Mesenchymal stem cell (in vitro differentiated cells and primary cell): ENCODE results near the gene AFF4.

Experiments used
- DNase-seq: peaks from one replicate; pipeline ENCODE4 v3.0.0-alpha.2; 2013
- H2AFZ ChIP-seq: one replicate; pipeline ENCODE4 v1.6.1; 2013; ENCODE audit warnings: low read depth, mild to moderate bottlenecking, control low read depth, inconsistent platforms, low read length, moderate library complexity
- H2AK5ac ChIP-seq: 2 replicates; pipeline ENCODE4 v1.6.1; 2013; ENCODE audit warnings: low read length, moderate library complexity, mild to moderate bottlenecking, inconsistent platforms; ENCODE audit not compliant: severe bottlenecking
- H2BK120ac ChIP-seq: one replicate; pipeline ENCODE4 v1.6.1; 2013; ENCODE audit warnings: low read depth, mild to moderate bottlenecking, inconsistent platforms, low read length, moderate library complexity
- H2BK12ac ChIP-seq, 2 experiments: one replicate each; pipeline ENCODE4 v1.6.1; 2013; ENCODE audit warnings: inconsistent platforms in 2 of 2, low read length in 2 of 2, mild to moderate bottlenecking in 2 of 2, moderate library complexity in 2 of 2, control low read depth in 1 of 2
- H2BK15ac ChIP-seq: one replicate; pipeline ENCODE4 v1.6.1; 2013; ENCODE audit warnings: mild to moderate bottlenecking, low read depth, inconsistent platforms; ENCODE audit not compliant: poor library complexity, severe bottlenecking
- H2BK5ac ChIP-seq: 2 replicates; pipeline ENCODE4 v1.6.1; 2013; ENCODE audit warnings: low read depth, mild to moderate bottlenecking, low read length, control low read depth, inconsistent platforms; ENCODE audit not compliant: poor library complexity, severe bottlenecking
- H3K14ac ChIP-seq, 2 experiments: one replicate each; pipeline ENCODE4 v1.6.1; 2013; ENCODE audit warnings: inconsistent platforms in 2 of 2, low read length in 2 of 2, control low read depth in 1 of 2, mild to moderate bottlenecking in 1 of 2, moderate library complexity in 1 of 2
- H3K18ac ChIP-seq, 2 experiments: one replicate each; pipeline ENCODE4 v1.6.1; 2013; ENCODE audit warnings: inconsistent platforms in 2 of 2, low read length in 2 of 2, control low read depth in 1 of 2, low read depth in 1 of 2, mild to moderate bottlenecking in 1 of 2
- H3K23ac ChIP-seq, 2 experiments: one replicate each; pipeline ENCODE4 v1.6.1; 2013; ENCODE audit warnings: inconsistent platforms in 2 of 2, low read length in 2 of 2, mild to moderate bottlenecking in 2 of 2, moderate library complexity in 2 of 2, control low read depth in 1 of 2
- H3K27ac ChIP-seq: 2 replicates; pipeline ENCODE4 v1.5.1; 2013; ENCODE audit warnings: mild to moderate bottlenecking, moderate library complexity, low read length, control low read depth, inconsistent platforms; ENCODE audit not compliant: poor library complexity, severe bottlenecking
- H3K27me3 ChIP-seq, 2 experiments: 2 replicates each; pipeline versions ENCODE4 v1.6.1 to v1.7.0; 2013; ENCODE audit warnings: low read length in 2 of 2, mild to moderate bottlenecking in 2 of 2, moderate library complexity in 2 of 2, control low read depth in 1 of 2, inconsistent platforms in 1 of 2; ENCODE audit not compliant: control insufficient read depth in 1 of 2, insufficient read depth in 1 of 2
- H3K36me3 ChIP-seq, 2 experiments: 2 replicates each; pipeline versions ENCODE4 v1.6.1 to v1.7.0; 2013; ENCODE audit warnings: low read length in 2 of 2, control low read depth in 1 of 2, inconsistent platforms in 1 of 2, low read depth in 1 of 2, mild to moderate bottlenecking in 1 of 2; ENCODE audit not compliant: insufficient read depth in 2 of 2, control insufficient read depth in 1 of 2
- H3K4ac ChIP-seq, 2 experiments: one replicate each; pipeline ENCODE4 v1.6.1; 2013; ENCODE audit warnings: inconsistent platforms in 2 of 2, low read length in 2 of 2, mild to moderate bottlenecking in 2 of 2, moderate library complexity in 2 of 2, control low read depth in 1 of 2, low read depth in 1 of 2
- H3K4me1 ChIP-seq: 2 replicates; pipeline ENCODE4 v1.6.1; 2013; ENCODE audit warnings: low read depth, low read length, control low read depth; ENCODE audit not compliant: control insufficient read depth, insufficient read depth
- H3K4me2 ChIP-seq: 2 replicates; pipeline ENCODE4 v1.6.1; 2013; ENCODE audit warnings: low read length, mild to moderate bottlenecking, inconsistent platforms; ENCODE audit not compliant: poor library complexity, severe bottlenecking
- H3K4me3 ChIP-seq, 2 experiments: 2 replicates each; pipeline versions ENCODE4 v1.5.1 to v1.7.0; 2013; ENCODE audit warnings: low read length in 2 of 2, mild to moderate bottlenecking in 2 of 2, control low read depth in 1 of 2, low read depth in 1 of 2; ENCODE audit not compliant: insufficient read depth in 1 of 2
- H3K79me1 ChIP-seq: replicated peaks from 2 replicates; pipeline ENCODE4 v1.6.1; 2013; ENCODE audit warnings: mild to moderate bottlenecking, control low read depth, low read length, inconsistent platforms; ENCODE audit not compliant: poor library complexity, severe bottlenecking
- H3K9ac ChIP-seq: 2 replicates; pipeline ENCODE4 v1.7.0; 2013; ENCODE audit warnings: mild to moderate bottlenecking, low read length, moderate library complexity
- H3K9me3 ChIP-seq: 2 replicates; pipeline ENCODE4 v1.7.0; 2013; ENCODE audit warnings: mild to moderate bottlenecking, low read length; ENCODE audit not compliant: control insufficient read depth
- H4K8ac ChIP-seq: one replicate; pipeline ENCODE4 v1.6.1; 2013; ENCODE audit warnings: inconsistent platforms, mild to moderate bottlenecking, low read length, moderate library complexity
- H4K91ac ChIP-seq: one replicate; pipeline ENCODE4 v1.6.1; 2013; ENCODE audit warnings: mild to moderate bottlenecking, low read length, inconsistent platforms
- WGBS: methylation state at CpG from one replicate; pipeline ENCODE4 v1.1.7; 2013; ENCODE audit warnings: mixed read lengths; 5-methylcytosine and 5-hydroxymethylcytosine counted together

The AFF4 gene

GRCh38 chr5:132848270-132848669 is 115.2 kb downstream of the AFF4 start:
- 94% methylated on average over 7 of the region's 8 CpGs for WGBS
- Histone ChIP-seq H3K9ac (no peak overlapping the region), H3K4me3 (no peak overlapping the region), H3K4me2 (no peak overlapping the region), H2BK120ac (no peak overlapping the region), H3K18ac (no peak overlapping the region), H3K14ac (no peak overlapping the region), H2BK5ac (no peak overlapping the region), H4K8ac (no peak overlapping the region), H3K4ac (no peak overlapping the region), H4K91ac (no peak overlapping the region), H2AK5ac (no peak overlapping the region), H3K23ac (no peak overlapping the region), H3K9me3 (no peaks in the 10 kb centered on the region), H3K79me1 (no peaks in the 10 kb centered on the region), H3K27me3 (no peaks in the 10 kb centered on the region), H3K4me1 (no peaks in the 10 kb centered on the region), H2BK12ac (no peak overlapping the region), H3K27ac (no peak overlapping the region), H2BK15ac (no peak overlapping the region), H2AFZ (no peak overlapping the region), H3K36me3 (no peaks in the 10 kb centered on the region)
- DNase-seq, result no peak

- Histone ChIP-seq H3K9ac (no peak overlapping the region), H3K4me1 (peaks cover 1% of the 10 kb centered on the region), H2BK120ac (no peak overlapping the region), H3K36me3 (no peaks in the 10 kb centered on the region), H4K91ac (no peak overlapping the region), H2AK5ac (no peak overlapping the region), H3K27ac (no peak overlapping the region), H2BK12ac (no peak overlapping the region), H2BK15ac (no peak overlapping the region), H3K79me1 (no peaks in the 10 kb centered on the region), H3K14ac (no peak overlapping the region), H3K4me2 (no peak overlapping the region), H3K4ac (no peak overlapping the region), H3K18ac (no peak overlapping the region), H3K9me3 (no peaks in the 10 kb centered on the region), H4K8ac (no peak overlapping the region), H2AFZ (no peak overlapping the region), H3K23ac (no peak overlapping the region), H3K4me3 (no peak overlapping the region), H3K27me3 (no peaks in the 10 kb centered on the region), H2BK5ac (no peak overlapping the region)
- peak; percentile 71 for DNase-seq
- WGBS, result 82% methylated on average over 4 of the region's 4 CpGs
These were observed 122.1 kb downstream of the AFF4 start for GRCh38 chr5:132841305-132841704.

- no peak overlapping the region for H2AFZ ChIP-seq
- H3K23ac ChIP-seq, result no peak overlapping the region
- no peaks in the 10 kb centered on the region for H3K36me3 ChIP-seq
- H3K4me3 ChIP-seq, result no peak overlapping the region
- peak overlapping the region in 1 of 2 experiments; percentile 58 for H3K18ac ChIP-seq
- H3K4me1 ChIP-seq, result peaks cover 1% of the 10 kb centered on the region
- H3K14ac ChIP-seq, result no peak overlapping the region
- no peak overlapping the region for H4K8ac ChIP-seq
- H3K79me1 ChIP-seq, result no peaks in the 10 kb centered on the region
- H3K27me3 ChIP-seq, result no peaks in the 10 kb centered on the region
- H3K4me2 ChIP-seq, result no peak overlapping the region
- no peak overlapping the region for H2BK120ac ChIP-seq
- H4K91ac ChIP-seq, result no peak overlapping the region
- H3K9me3 ChIP-seq, result no peaks in the 10 kb centered on the region
- H2AK5ac ChIP-seq, result no peak overlapping the region
- no peak for DNase-seq
- H3K4ac ChIP-seq, result no peak overlapping the region
- no peak overlapping the region for H2BK5ac ChIP-seq
- H2BK12ac ChIP-seq, result peak overlapping the region in 1 of 2 experiments; percentile 15
- 83% methylated on average over 1 of the region's 1 CpG for WGBS
- H2BK15ac ChIP-seq, result no peak overlapping the region
- H3K27ac ChIP-seq, result no peak overlapping the region
- no peak overlapping the region for H3K9ac ChIP-seq
These were observed 122.5 kb downstream of the AFF4 start for GRCh38 chr5:132840896-132841295.

GRCh38 chr5:132840313-132840712 is 123.1 kb downstream of the AFF4 start:
- no peak for DNase-seq
- no peaks in the 10 kb centered on the region for H3K36me3 ChIP-seq
- H3K79me1 ChIP-seq, result no peaks in the 10 kb centered on the region
- H3K23ac ChIP-seq, result no peak overlapping the region
- no peak overlapping the region for H2BK15ac ChIP-seq
- no peak overlapping the region for H2AFZ ChIP-seq
- H3K4me3 ChIP-seq, result no peak overlapping the region
- peaks cover 1% of the 10 kb centered on the region for H3K4me1 ChIP-seq
- no peak overlapping the region for H4K91ac ChIP-seq
- 83% methylated on average over 3 of the region's 3 CpGs for WGBS
- H4K8ac ChIP-seq, result no peak overlapping the region
- no peak overlapping the region for H3K14ac ChIP-seq
- no peak overlapping the region for H3K9ac ChIP-seq
- no peak overlapping the region for H3K4me2 ChIP-seq
- H2AK5ac ChIP-seq, result no peak overlapping the region
- H3K18ac ChIP-seq, result peak overlapping the region in 1 of 2 experiments; percentile 17
- no peaks in the 10 kb centered on the region for H3K9me3 ChIP-seq
- H3K27ac ChIP-seq, result no peak overlapping the region
- H3K4ac ChIP-seq, result no peak overlapping the region
- no peaks in the 10 kb centered on the region for H3K27me3 ChIP-seq
- no peak overlapping the region for H2BK120ac ChIP-seq
- H2BK5ac ChIP-seq, result no peak overlapping the region
- H2BK12ac ChIP-seq, result no peak overlapping the region
